GM23248 (cell line): ENCODE results near the gene TTC8.

ENCODE experiments used
- EZH2 ChIP-seq: fragments of 200-600 bp; sonication (generic); IDR thresholded peaks from 2 replicates; pipeline ENCODE4 v1.6.1; 2018; ENCODE audit warnings: antibody characterized with exemption, mild to moderate bottlenecking; ENCODE audit not compliant: insufficient read depth, poor library complexity, severe bottlenecking
- EZH2phosphoT487 ChIP-seq: fragments of 200-600 bp; sonication (generic); IDR thresholded peaks from 2 replicates; pipeline ENCODE4 v1.6.1; 2018; ENCODE audit warnings: antibody characterized with exemption, moderate library complexity, mild to moderate bottlenecking, low read depth; ENCODE audit not compliant: insufficient read depth

DNA sequence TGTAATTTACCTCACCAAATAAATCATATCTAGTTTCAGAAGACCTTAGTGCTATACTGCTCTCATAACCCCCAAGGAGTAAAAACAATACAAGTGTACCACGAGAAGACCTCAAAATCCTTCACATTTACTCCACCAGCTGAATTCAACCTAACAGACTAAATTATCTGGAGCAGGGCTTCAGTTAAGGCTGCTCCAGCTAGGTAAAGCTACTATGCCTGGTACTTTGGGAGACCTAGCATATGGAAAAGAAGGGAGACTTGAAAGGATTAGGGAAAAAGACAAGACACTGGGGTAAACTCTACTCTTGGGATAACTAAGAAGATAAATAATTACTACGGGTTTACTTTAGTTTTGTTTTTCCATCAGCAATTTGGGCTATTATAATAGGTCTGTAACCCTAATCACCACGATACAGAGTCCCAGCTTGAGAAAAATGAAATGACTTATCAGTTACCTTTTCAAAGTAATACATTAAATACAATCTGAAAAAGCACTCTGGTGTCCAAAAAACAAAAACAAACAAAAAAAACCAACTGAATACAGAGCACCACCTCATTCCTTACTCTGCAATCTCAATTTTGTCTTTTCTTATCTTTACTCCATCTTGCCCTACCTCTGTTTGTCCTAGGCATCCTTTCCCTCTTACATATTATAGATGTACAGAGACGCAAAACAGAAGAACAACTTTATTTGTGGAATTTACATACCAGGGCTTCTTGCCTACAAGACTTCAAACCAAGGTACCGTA is 33.8 kb upstream of the TTC8 start:
- TF ChIP-seq EZH2: no peak
- TF ChIP-seq EZH2phosphoT487: no peak
